Esophagus (tissue), 2 donors: ENCODE data around the gene RASA4. TPM values are rescaled to one million over a fixed set of nuclear protein-coding genes. Genes with fewer than 3 reads are reported as not detected.
"Not testable (repeated sequence)": the region's sequence is repeated elsewhere in the genome, so short reads cannot be mapped to it uniquely, and the experiment has no call there.

Experiments
- H3K27ac ChIP-seq, 2 donors: one replicate each; pipeline ENCODE4 v1.5.1; 2013; ENCODE audit warnings: low read depth in 2 of 2, mild to moderate bottlenecking in 2 of 2, inconsistent platforms in 1 of 2, low read length in 1 of 2, moderate library complexity in 1 of 2
- H3K27me3 ChIP-seq, 2 donors: one replicate each; pipeline ENCODE4 v1.6.1; 2013; ENCODE audit warnings: low read length in 2 of 2, control low read depth in 1 of 2, mild to moderate bottlenecking in 1 of 2; ENCODE audit not compliant: insufficient read depth in 2 of 2, control insufficient read depth in 1 of 2
- H3K36me3 ChIP-seq, 2 donors: one replicate each; pipeline ENCODE4 v1.6.1; 2013; ENCODE audit warnings: low read length in 1 of 2; ENCODE audit not compliant: control insufficient read depth in 2 of 2, insufficient read depth in 2 of 2
- H3K4me1 ChIP-seq, 2 donors: one replicate each; pipeline ENCODE4 v1.6.1; 2013; ENCODE audit warnings: low read length in 1 of 2; ENCODE audit not compliant: control insufficient read depth in 2 of 2, insufficient read depth in 2 of 2
- H3K4me3 ChIP-seq, 2 donors: one replicate each; pipeline ENCODE4 v1.5.1; 2013; ENCODE audit warnings: low read length in 2 of 2, mild to moderate bottlenecking in 2 of 2, low read depth in 1 of 2, moderate library complexity in 1 of 2
- H3K9me3 ChIP-seq, 2 donors: one replicate each; pipeline ENCODE4 v1.6.1; 2013; ENCODE audit warnings: mild to moderate bottlenecking in 2 of 2, low read depth in 1 of 2, low read length in 1 of 2, moderate library complexity in 1 of 2; ENCODE audit not compliant: control insufficient read depth in 2 of 2, insufficient read depth in 1 of 2
- WGBS, 2 donors: extraction: QIAGEN DNeasy Blood & Tissue Kit; methylation state at CpG; one replicate each; pipeline ENCODE4 v1.1.7; 2013; 5-methylcytosine and 5-hydroxymethylcytosine counted together
- polyA plus RNA-seq, 2 donors: library from polyadenylated mRNA; stranded (reverse); fragments of 200-250 nt; gene quantifications; one replicate each; pipeline ENCODE4 v1.2.3, GENCODE V29; 2013
- donor health status: healthy with polysubstance abuse.
- donor health status: Bipolar disorder and iron deficiency.

The RASA4 gene
- polyA plus RNA-seq, 2 donors = 13.0 to 14.3 TPM

GRCh38 chr7:102610441-102610840, 6.1 kb downstream of the RASA4 start:
- H3K9me3 ChIP-seq, H3K4me1 ChIP-seq, H3K36me3 ChIP-seq, H3K27me3 ChIP-seq, H3K4me3 ChIP-seq: not testable (repeated sequence)
- no CpG with 5 or more reads among the region's 7 CpGs for WGBS, 2 donors
- peak overlapping the region in 1 of 2 donors; percentile 21 for H3K27ac ChIP-seq

GRCh38 chr7:102609734-102610133, 6.8 kb downstream of the RASA4 start:
- H3K4me3 ChIP-seq, H3K4me1 ChIP-seq, H3K9me3 ChIP-seq, H3K27ac ChIP-seq, H3K36me3 ChIP-seq, H3K27me3 ChIP-seq: not testable (repeated sequence)
- WGBS, 2 donors = 54 to 67% methylated on average over 5 to 6 of the region's 10 CpGs

- WGBS, 2 donors = no CpG with 5 or more reads among the region's 5 CpGs
- H3K9me3 ChIP-seq = not testable (repeated sequence)
Measured at GRCh38 chr7:102606848-102607247, 9.7 kb downstream of the RASA4 start.

GRCh38 chr7:102604431-102605145, 12.0 kb downstream of the RASA4 start:
- 22% methylated on average over 5 of the region's 19 CpGs; no CpG with 5 or more reads in 1 of the 2 donors for WGBS, 2 donors
- H3K27ac ChIP-seq, H3K9me3 ChIP-seq, H3K36me3 ChIP-seq, H3K4me3 ChIP-seq, H3K27me3 ChIP-seq, H3K4me1 ChIP-seq: not testable (repeated sequence)

More at GRCh38 chr7:102606848-102607247, 9.7 kb downstream of the RASA4 start:
- H3K4me3 ChIP-seq, H3K27me3 ChIP-seq, H3K27ac ChIP-seq, H3K4me1 ChIP-seq, H3K36me3 ChIP-seq: not testable (repeated sequence)

GRCh38 chr7:102602317-102602716, 14.2 kb downstream of the RASA4 start:
- H3K4me1 ChIP-seq, H3K27me3 ChIP-seq, H3K27ac ChIP-seq, H3K4me3 ChIP-seq, H3K9me3 ChIP-seq, H3K36me3 ChIP-seq: not testable (repeated sequence)
- WGBS, 2 donors = no CpG with 5 or more reads among the region's 12 CpGs

- H3K4me3 ChIP-seq, H3K27ac ChIP-seq, H3K4me1 ChIP-seq, H3K36me3 ChIP-seq, H3K9me3 ChIP-seq, H3K27me3 ChIP-seq: not testable (repeated sequence)
- no CpG with 5 or more reads among the region's 9 CpGs for WGBS, 2 donors
Measured at GRCh38 chr7:102599699-102600098, 16.9 kb downstream of the RASA4 start.

GRCh38 chr7:102596036-102596435, 20.5 kb downstream of the RASA4 start:
- 77 to 78% methylated on average over 4 of the region's 10 CpGs for WGBS, 2 donors
- not testable (repeated sequence) for H3K27me3 ChIP-seq, H3K4me3 ChIP-seq, H3K36me3 ChIP-seq, H3K27ac ChIP-seq, H3K9me3 ChIP-seq, H3K4me1 ChIP-seq

GRCh38 chr7:102593637-102594334, 22.8 kb downstream of the RASA4 start:
- not testable (repeated sequence) for H3K4me1 ChIP-seq, H3K27me3 ChIP-seq, H3K27ac ChIP-seq, H3K36me3 ChIP-seq, H3K4me3 ChIP-seq, H3K9me3 ChIP-seq
- no CpG with 5 or more reads among the region's 68 CpGs for WGBS, 2 donors

GRCh38 chr7:102592477-102593019, 24.0 kb downstream of the RASA4 start:
- not testable (repeated sequence) for H3K27ac ChIP-seq, H3K4me1 ChIP-seq, H3K27me3 ChIP-seq, H3K36me3 ChIP-seq, H3K4me3 ChIP-seq, H3K9me3 ChIP-seq
- 24% methylated on average over 6 of the region's 26 CpGs for WGBS, 2 donors

GRCh38 chr7:102589857-102590256, 26.7 kb downstream of the RASA4 start:
- not testable (repeated sequence) for H3K36me3 ChIP-seq, H3K27ac ChIP-seq, H3K4me3 ChIP-seq, H3K27me3 ChIP-seq, H3K9me3 ChIP-seq, H3K4me1 ChIP-seq
- WGBS, 2 donors = no CpG with 5 or more reads among the region's 9 CpGs
